Nephron progenitor cell (in vitro differentiated cells): Measurements from ENCODE around the gene NUCB1.

Experiments used
- DNase-seq: peaks from one replicate; pipeline ENCODE4 v3.0.0; 2021
- H3K27ac Mint-ChIP-seq: 2 replicates; pipeline ENCODE4 v1.8.0; 2021; ENCODE audit warnings: mild to moderate bottlenecking, moderate library complexity, mixed read lengths
- H3K27me3 Mint-ChIP-seq: 2 replicates; pipeline ENCODE4 v1.8.0; 2021; ENCODE audit warnings: mild to moderate bottlenecking, low read depth, mixed read lengths; ENCODE audit not compliant: poor library complexity
- H3K36me3 Mint-ChIP-seq: 2 replicates; pipeline ENCODE4 v1.8.0; 2021; ENCODE audit warnings: low read depth, mixed read lengths
- H3K4me1 Mint-ChIP-seq: 2 replicates; pipeline ENCODE4 v1.8.0; 2021; ENCODE audit warnings: mixed read lengths
- H3K4me3 Mint-ChIP-seq: 2 replicates; pipeline ENCODE4 v1.8.0; 2021; ENCODE audit warnings: mild to moderate bottlenecking, moderate library complexity, mixed read lengths
- H3K9me3 Mint-ChIP-seq: 2 replicates; pipeline ENCODE4 v1.8.0; 2021; ENCODE audit warnings: mild to moderate bottlenecking, moderate library complexity, mixed read lengths
- TF ChIP-seq, protein P1 (sequence below): fragments of 200-600 bp; sonication (generic); IDR thresholded peaks from 2 replicates; pipeline ENCODE4 v1.5.0; 2021; ENCODE audit warnings: antibody characterized with exemption

The NUCB1 gene

DNA sequence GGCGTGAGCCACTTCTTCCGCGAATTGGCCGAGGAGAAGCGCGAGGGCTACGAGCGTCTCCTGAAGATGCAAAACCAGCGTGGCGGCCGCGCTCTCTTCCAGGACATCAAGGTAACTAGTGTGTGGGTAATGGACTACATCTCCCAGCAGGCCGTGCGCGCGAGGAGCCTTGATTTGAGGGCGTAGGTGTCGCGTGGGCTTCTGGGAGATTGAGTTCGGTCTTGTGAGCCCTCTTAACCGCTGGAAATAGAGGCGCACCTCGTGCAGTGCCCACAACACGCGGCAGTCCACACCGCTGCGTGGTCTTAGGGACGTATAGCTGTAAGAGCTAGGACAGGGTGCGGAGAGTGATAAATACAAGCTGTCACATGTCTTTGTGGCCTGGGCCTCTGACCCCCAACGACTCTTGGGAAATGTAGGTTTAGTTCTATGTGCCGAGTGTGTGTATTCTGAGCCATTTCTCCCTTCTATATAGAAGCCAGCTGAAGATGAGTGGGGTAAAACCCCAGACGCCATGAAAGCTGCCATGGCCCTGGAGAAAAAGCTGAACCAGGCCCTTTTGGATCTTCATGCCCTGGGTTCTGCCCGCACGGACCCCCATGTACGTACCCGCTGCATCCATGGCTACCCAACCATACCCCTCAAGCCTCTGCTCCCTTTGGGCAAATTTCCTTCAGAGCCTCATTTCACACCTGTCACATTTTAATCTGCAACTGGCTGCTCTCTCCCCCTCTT, 65.9 kb downstream of the NUCB1 start:
- Mint-ChIP-seq H3K9me3 (no peaks in the 10 kb centered on the region), H3K4me1 (peaks cover 75% of the 10 kb centered on the region), H3K36me3 (peaks cover 51% of the 10 kb centered on the region), H3K4me3 (peak overlapping the region; percentile 99), H3K27me3 (peaks cover 7% of the 10 kb centered on the region), H3K27ac (peak overlapping the region; percentile 94)
- peak; percentile 86 for DNase-seq
- TF ChIP-seq, protein P1, sequence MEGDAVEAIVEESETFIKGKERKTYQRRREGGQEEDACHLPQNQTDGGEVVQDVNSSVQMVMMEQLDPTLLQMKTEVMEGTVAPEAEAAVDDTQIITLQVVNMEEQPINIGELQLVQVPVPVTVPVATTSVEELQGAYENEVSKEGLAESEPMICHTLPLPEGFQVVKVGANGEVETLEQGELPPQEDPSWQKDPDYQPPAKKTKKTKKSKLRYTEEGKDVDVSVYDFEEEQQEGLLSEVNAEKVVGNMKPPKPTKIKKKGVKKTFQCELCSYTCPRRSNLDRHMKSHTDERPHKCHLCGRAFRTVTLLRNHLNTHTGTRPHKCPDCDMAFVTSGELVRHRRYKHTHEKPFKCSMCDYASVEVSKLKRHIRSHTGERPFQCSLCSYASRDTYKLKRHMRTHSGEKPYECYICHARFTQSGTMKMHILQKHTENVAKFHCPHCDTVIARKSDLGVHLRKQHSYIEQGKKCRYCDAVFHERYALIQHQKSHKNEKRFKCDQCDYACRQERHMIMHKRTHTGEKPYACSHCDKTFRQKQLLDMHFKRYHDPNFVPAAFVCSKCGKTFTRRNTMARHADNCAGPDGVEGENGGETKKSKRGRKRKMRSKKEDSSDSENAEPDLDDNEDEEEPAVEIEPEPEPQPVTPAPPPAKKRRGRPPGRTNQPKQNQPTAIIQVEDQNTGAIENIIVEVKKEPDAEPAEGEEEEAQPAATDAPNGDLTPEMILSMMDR = no peak

- Mint-ChIP-seq H3K9me3 (no peaks in the 10 kb centered on the region), H3K27ac (peak overlapping the region; percentile 77), H3K27me3 (peaks cover 7% of the 10 kb centered on the region), H3K4me3 (peak overlapping the region; percentile 99), H3K36me3 (peaks cover 48% of the 10 kb centered on the region), H3K4me1 (peaks cover 69% of the 10 kb centered on the region)
- no peak for DNase-seq
- TF ChIP-seq, protein P1 = no peak
These were observed 66.6 kb downstream of the NUCB1 start for GRCh38 chr19:48966541-48967345.

DNA sequence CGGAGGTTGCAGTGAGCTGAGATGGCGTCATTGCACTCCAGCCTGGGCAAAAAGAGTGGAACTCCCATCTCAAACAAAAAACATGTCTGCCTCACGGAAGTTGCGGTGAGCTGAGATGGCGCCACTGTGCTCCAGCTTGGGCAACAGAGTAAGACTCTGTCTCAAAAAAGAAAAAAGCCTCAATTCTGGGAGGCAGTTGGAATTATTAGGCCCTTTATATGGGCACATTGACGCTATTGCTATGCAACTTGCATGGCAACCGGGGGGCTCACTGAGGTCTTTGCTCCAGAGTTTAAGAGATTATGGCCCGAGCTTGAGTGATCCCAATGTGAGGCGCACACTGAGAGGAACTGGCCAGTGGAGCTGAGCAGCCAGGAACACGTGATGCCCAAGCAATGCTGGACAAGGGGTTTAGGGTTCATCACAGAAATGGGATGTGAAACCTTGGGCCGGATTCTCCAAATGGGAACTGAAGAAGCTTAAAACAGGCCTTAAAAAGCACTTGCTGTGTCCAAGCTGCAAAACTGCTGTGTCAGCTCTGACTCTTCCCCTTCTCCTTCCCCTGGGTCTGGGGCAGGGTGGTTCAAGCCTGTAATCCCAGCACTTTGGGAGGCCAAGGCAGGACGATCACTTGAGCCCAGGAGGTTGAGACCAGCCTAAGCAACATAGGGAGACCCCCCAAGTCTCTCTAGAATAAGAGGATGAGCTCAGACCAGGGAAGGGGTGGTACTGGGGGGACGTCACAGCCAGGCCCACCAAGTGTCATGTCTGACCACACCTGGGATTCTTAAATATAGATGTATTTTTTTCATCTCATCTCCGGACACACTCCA, 67.5 kb downstream of the NUCB1 start:
- peak overlapping the region; percentile 99 for H3K4me3 Mint-ChIP-seq
- H3K4me1 Mint-ChIP-seq = peaks cover 61% of the 10 kb centered on the region
- TF ChIP-seq, protein P1 = no peak
- H3K36me3 Mint-ChIP-seq = peaks cover 48% of the 10 kb centered on the region
- no peaks in the 10 kb centered on the region for H3K9me3 Mint-ChIP-seq
- DNase-seq = no peak
- peak overlapping the region; percentile 78 for H3K27ac Mint-ChIP-seq
- peaks cover 7% of the 10 kb centered on the region for H3K27me3 Mint-ChIP-seq

DNA sequence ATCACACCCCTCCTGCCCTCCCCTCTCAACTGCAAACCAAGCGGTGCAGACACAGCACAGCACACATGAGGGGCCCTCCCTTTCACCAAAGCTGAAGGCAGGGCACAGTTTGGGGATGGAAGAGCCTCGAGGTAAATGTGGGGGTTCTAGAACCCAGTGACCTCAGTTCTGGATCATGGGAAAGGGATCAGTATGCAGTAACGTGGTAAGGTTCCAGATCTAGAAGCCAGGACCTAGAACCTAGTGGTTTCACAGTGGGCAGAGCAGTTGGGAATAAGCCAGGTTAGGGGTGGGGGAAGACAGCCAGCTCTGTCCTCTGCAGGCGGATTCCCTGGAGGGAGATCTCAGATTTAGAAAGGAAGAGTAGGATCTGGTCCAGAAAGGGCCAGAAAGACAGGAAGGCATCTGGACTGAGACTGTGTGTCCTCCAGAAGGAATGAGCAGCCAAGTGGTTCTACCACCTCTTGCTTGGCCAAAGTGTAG, 68.1 kb downstream of the NUCB1 start:
- TF ChIP-seq, protein P1 = no peak
- H3K27me3 Mint-ChIP-seq = peaks cover 5% of the 10 kb centered on the region
- peaks cover 55% of the 10 kb centered on the region for H3K4me1 Mint-ChIP-seq
- peaks cover 53% of the 10 kb centered on the region for H3K36me3 Mint-ChIP-seq
- H3K27ac Mint-ChIP-seq = peak overlapping the region; percentile 58
- DNase-seq = no peak
- no peaks in the 10 kb centered on the region for H3K9me3 Mint-ChIP-seq
- H3K4me3 Mint-ChIP-seq = no peak overlapping the region

GRCh38 chr19:48968813-48969218, 68.7 kb downstream of the NUCB1 start:
- peaks cover 49% of the 10 kb centered on the region for H3K4me1 Mint-ChIP-seq
- no peak for DNase-seq
- TF ChIP-seq, protein P1 = no peak
- no peak overlapping the region for H3K4me3 Mint-ChIP-seq
- no peak overlapping the region for H3K27ac Mint-ChIP-seq
- peaks cover 2% of the 10 kb centered on the region for H3K27me3 Mint-ChIP-seq
- no peaks in the 10 kb centered on the region for H3K9me3 Mint-ChIP-seq
- peaks cover 54% of the 10 kb centered on the region for H3K36me3 Mint-ChIP-seq
